Fibroblast of gingiva (primary cell): ENCODE data around the gene DRD2.
"Not testable (repeated sequence)": the region's sequence is repeated elsewhere in the genome, so short reads cannot be mapped to it uniquely, and the experiment has no call there.

ENCODE experiments used
- DNase-seq: peaks from one replicate; pipeline ENCODE4 v3.0.0-alpha.2; 2011; ENCODE audit warnings: low read depth

Gene DRD2

GRCh38 chr11:113475160-113475761, at the start of gene DRD2:
Gene DRD2 (minus strand): TSS chr11:113475398. CDS start chr11:113424651, 50,747 bp downstream.
- DNase-seq: no peak

- not testable (repeated sequence) for DNase-seq
These were observed 48.7 kb upstream of the DRD2 start for GRCh38 chr11:113523906-113524305.

GRCh38 chr11:113521737-113522517, 46.7 kb upstream of the DRD2 start:
- no peak for DNase-seq

- DNase-seq: no peak
These were observed 44.9 kb upstream of the DRD2 start for GRCh38 chr11:113519989-113520613.

- DNase-seq: no peak
These were observed 43.7 kb upstream of the DRD2 start for GRCh38 chr11:113518716-113519495.

- no peak for DNase-seq
These were observed 42.2 kb upstream of the DRD2 start for GRCh38 chr11:113517361-113517760.

- no peak for DNase-seq
These were observed 39.7 kb upstream of the DRD2 start for GRCh38 chr11:113514856-113515255.

GRCh38 chr11:113507341-113507740, 32.1 kb upstream of the DRD2 start:
- DNase-seq: no peak

- no peak for DNase-seq
These were observed 31.7 kb upstream of the DRD2 start for GRCh38 chr11:113506893-113507292.

GRCh38 chr11:113506461-113506860, 31.3 kb upstream of the DRD2 start:
- no peak for DNase-seq

- peak; percentile 22 for DNase-seq
These were observed 30.6 kb upstream of the DRD2 start for GRCh38 chr11:113505541-113506375.

- DNase-seq: no peak
These were observed 29.8 kb upstream of the DRD2 start for GRCh38 chr11:113505046-113505445.

- DNase-seq: no peak
These were observed 29.4 kb upstream of the DRD2 start for GRCh38 chr11:113504586-113504985.

- no peak for DNase-seq
These were observed 28.9 kb upstream of the DRD2 start for GRCh38 chr11:113504071-113504470.

GRCh38 chr11:113497066-113497910, 22.1 kb upstream of the DRD2 start:
- DNase-seq: no peak

GRCh38 chr11:113496026-113496651, 20.9 kb upstream of the DRD2 start:
- DNase-seq: no peak

GRCh38 chr11:113494021-113494420, 18.8 kb upstream of the DRD2 start:
- no peak for DNase-seq

- DNase-seq: no peak
These were observed 18.0 kb upstream of the DRD2 start for GRCh38 chr11:113493206-113493605.

- DNase-seq: no peak
These were observed 13.7 kb upstream of the DRD2 start for GRCh38 chr11:113488931-113489351.

GRCh38 chr11:113487622-113488021, 12.4 kb upstream of the DRD2 start:
- no peak for DNase-seq
